ENCODE data around the gene SIGLEC11.
"Not testable (repeated sequence)": the region's sequence is repeated elsewhere in the genome, so short reads cannot be mapped to it uniquely, and the experiment has no call there.

Gene SIGLEC11

DNA sequence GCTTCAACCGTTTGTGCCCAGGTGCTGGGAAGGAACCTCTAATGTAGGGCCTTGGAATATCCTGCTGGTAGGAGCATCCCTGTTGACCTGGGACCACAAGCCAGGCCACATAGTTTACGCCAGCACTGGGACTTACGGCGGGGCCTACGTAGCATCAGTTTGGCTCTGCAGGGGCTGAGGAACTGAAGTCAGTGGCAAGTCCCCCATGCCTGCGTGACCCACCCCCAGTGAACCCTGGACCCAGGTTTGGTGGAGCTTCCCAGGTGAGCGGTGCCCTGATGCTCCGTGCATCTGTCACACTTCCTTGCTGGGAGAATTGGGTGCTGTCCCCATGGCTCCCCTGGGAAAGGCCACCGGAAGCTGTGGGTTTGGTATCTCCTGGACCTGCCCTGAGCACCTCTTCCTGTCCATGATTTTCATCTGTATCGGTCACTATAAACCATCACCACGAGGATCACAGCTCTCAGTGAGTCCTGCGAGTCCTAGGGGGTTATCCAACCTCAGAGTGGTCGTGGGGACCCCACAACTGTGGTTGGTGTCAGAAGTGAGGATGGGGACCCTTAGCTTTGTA lies 9.9 kb downstream of the SIGLEC11 start:
- DNase-seq (ENCODE audit: low read depth): no peak

DNA sequence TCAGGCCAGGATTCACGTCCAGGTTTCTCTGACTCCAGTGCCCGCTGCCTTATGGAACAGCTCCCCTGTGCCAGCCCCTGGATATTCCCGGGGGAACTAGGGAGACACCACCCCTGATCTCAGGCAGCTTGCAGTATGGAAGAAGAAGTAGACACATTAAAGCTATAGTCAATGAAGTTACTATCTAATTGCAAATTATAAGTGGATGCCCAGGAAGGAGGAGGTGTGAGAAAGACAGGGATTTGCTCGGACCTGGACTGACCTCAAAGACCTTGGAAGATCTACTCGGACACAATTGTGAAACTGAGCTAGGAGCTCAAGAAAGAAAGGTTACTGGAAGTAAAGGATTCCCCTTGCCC lies 10.4 kb downstream of the SIGLEC11 start:
- no peak for DNase-seq (ENCODE audit: low read depth)

DNA sequence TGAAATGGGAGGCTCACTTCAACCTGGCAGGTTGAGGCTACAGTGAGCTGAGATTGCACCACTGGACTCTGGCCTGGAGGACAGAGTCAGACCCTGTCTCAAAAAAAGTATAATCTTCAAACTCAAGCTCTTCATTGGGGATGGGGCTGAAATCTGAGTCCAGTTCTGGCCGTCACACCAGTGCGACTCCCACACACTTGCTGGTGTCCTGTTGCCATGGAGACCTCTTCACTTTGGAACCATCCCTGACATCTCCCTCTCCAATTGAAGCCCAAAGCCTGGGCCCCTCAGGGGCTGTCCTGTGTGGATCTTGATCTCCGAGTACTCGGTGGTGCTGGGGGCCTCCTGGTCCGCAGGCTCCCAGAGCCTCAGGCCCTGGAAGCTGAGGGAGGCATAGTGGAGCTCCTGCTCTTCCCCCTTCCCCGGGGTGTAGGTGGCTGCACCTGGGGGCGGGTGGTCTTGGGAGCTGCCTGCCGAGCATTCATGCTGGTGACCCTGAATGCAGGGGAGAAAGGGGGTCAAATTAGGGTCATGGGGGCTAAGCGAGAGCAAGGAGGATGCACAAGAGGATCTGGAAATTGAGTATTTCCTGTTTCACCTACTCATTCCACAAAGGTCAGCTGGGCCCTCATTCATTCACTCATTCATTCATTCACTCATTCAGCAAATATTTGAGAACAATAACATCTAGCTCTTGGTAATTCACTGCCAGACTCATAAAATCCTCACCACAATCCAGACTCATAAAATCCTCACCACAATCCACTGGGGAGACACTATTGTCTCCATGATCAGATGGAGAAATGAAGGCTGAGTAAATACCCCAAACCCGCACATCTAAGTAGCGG lies 11.0 kb downstream of the SIGLEC11 start:
- no peak for DNase-seq (ENCODE audit: low read depth)

DNA sequence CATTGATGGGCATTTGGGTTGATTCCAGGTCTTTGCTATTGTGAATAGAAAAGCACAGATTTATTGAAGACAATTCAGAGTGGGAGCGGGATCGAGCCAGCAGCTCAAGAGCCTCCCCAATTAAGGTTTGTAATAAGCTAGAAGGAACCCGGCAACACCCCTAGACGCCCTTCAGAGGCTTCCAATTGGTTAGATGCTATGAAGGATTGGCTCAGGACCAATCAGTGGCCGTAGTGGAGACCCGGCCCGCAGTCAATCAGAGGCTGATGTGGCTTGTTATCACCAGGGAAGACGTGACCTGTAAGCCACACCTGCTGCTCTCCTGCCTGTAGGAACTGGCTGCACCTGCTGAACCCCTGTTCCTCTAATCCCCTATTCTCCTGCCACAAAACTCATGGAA lies 14.6 kb downstream of the SIGLEC11 start:
- no peak for DNase-seq (ENCODE audit: low read depth)

DNA sequence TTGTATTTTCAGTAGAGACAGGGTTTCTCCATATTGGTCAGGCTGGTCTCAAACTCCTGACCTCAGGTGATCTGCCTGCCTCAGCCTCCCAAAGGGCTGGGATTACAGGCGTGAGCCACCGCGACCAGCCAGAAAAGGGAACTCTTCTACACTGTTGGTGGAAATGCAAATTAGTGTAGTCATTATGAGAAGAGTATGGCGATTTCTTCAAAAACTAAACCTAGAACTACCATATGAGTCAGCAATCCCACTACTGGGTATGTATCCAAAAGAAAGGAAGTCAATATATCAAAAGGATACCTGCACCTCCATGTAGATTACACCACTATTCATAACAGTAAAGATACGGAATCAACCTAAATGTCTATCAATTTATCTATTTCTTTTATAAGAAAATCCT lies 16.4 kb downstream of the SIGLEC11 start:
- DNase-seq (ENCODE audit: low read depth): not testable (repeated sequence)

DNA sequence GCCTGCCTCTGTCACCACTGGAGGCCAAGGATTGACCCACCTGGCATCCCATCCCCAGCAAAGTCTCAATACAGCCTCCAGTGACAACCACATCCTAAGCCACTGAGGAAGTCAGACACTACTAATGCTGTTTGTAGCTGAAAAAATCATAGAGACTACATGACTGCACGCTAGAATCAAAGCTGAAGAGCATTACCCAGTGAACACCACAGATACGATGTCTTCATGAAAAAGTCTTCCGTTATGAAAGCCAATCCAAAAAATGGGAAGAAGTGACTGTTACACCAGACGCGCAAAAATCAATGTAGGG lies 20.5 kb downstream of the SIGLEC11 start:
- DNase-seq (ENCODE audit: low read depth): no peak

DNA sequence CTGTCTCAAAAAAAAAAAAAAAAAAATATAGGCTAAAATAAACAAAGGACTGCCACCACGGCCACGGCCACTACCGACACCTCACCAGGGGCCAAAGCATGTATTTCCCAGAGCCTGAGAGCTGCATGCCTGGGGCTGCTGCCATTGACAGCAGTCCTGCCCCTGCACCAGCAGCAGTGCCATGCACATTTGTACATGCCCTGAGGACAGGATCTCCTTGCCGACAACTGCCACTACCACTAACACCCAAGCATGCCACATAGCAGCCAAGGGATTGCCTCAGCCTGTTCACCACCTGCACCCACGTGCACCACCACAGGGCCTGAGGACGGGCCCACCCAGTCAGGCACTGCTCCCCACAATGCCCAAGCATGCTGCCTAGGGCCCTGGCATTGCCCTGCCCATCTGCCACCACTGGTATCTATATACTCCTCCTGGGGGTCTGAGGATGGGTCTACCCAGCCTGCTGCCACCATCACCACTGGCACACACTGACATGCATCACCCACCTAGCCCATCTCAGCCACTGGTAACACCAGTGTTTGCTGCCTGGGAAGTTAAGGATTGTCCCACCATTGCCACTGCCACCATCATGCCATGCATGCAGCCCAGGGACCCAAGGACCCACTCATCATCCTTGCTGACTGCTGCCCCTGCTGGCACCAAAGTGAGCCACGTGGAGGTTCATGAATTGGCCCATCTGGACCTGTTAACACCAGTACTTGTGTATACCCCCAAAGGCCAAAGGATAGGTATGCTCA lies 21.1 kb downstream of the SIGLEC11 start:
- no peak for DNase-seq (ENCODE audit: low read depth)

DNA sequence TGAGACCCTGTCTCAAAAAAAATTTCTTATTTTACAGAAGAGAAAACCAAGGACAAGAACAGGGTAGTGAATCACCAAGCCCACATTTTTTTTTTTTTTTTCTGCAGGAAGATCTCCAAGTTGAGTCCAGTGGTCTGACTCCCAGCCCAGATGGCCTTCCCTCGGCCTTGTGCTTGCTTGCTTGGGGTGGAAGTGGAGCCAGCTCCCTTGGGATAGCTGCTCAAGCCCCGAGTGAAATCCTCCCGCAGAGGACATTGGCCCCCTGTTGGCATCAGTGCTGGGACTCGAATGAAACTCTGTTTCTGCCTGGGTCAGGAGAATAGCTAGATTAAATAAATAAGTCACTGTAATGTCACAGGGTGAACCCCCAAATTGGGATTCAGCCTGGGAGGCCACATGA lies 22.3 kb downstream of the SIGLEC11 start:
- DNase-seq (ENCODE audit: low read depth): no peak

DNA sequence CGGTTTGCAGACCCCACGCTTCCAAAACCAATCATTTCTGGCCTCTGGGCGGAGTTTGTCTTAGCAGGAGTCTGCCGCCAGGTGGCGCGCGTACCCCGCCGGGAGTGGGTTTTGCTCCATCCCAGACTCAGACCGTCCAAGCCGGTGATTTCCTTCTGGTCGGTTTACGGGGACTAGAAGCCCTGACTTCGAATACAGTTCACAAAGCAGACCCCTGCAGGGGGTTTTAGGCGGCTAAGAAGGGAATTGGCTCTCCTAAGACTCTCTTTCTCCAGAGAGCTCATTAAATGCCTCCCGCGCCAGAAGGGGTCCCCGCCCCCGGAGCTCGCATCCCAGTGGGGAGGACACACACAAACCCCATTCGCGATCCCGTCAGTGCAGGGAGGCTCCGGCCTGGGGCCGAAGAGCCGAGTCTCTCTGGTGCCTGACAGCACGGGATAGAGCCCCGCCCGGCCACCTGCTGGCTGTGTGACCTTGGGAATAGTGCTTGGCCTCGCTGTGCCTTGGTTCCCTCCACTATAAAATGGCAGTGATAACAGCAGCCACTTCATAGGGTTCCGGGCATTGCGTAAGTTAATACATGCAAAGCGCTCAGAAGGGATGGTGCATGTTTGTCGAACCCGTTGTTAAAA lies 23.1 kb downstream of the SIGLEC11 start:
- no peak for DNase-seq (ENCODE audit: low read depth)

DNA sequence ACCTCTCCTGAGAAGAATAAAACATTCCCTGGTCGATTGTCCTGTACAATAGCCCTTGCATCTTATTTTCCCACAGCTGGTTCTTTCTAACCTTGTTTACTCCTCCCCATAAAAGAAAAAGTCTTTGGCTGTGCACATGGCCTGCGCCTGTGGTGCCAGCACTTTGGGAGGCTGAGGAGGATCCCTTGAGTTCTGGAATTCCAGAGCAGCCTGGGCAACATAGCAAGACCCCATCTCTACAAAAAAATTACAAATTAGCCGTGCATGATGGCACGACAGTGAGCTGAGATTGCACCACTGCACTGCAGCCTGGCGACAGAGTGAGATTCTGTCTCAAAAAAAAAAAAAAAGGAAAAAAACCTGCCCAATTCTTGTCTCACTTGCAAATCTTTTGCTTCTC lies 24.4 kb downstream of the SIGLEC11 start:
- no peak for DNase-seq (ENCODE audit: low read depth)

DNA sequence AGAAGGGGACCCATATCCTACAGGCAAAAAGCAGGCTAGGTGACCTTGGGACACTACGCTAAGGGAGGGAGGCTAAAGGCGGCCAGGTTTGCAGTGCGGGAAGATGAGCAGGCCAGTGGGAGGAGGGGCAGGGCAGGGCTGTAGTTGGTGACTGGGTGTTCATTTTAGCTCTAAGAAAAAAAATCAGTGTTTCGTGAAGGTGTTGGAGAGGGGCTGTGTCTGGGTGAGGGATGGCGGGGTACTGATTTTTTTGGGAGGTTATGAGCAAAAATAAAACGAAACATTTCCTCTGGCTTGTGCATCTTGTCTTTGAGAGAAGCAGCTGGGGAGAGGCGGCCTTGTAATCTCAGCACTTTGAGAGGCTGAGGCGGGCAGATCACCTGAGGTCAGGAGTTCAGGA lies 27.3 kb downstream of the SIGLEC11 start:
- DNase-seq (ENCODE audit: low read depth): no peak

DNA sequence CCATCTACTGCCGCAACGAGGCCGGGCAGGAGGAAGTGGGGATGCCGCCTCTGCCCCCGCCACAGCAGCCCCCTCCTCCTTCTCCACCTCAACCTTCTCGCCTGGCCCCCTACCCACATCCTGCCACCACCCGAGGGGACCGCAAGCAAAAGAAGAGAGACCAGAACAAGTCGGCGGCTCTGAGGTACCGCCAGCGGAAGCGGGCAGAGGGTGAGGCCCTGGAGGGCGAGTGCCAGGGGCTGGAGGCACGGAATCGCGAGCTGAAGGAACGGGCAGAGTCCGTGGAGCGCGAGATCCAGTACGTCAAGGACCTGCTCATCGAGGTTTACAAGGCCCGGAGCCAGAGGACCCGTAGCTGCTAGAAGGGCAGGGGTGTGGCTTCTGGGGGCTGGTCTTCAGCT lies 28.2 kb downstream of the SIGLEC11 start:
- no peak for DNase-seq (ENCODE audit: low read depth)

DNA sequence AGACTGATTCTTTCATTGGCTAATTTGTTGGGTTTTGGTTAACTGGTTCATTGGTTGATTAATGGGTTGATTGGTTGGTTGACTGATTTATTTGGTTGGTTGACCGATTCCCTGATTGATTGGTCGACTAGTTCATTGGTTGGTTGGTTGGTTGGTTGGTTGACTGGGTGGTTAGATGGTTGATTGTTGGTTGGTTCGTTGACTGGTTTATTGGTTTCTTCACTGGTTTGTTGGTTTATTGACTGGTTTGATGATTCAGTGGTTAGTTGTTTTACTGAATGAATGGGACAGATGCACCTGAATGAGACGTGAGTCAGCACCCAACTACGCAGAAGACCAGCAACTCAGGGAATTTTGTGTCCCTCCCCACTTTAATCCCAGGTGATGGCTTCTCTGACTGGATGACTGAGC lies 28.9 kb downstream of the SIGLEC11 start:
- DNase-seq (ENCODE audit: low read depth): no peak

DNA sequence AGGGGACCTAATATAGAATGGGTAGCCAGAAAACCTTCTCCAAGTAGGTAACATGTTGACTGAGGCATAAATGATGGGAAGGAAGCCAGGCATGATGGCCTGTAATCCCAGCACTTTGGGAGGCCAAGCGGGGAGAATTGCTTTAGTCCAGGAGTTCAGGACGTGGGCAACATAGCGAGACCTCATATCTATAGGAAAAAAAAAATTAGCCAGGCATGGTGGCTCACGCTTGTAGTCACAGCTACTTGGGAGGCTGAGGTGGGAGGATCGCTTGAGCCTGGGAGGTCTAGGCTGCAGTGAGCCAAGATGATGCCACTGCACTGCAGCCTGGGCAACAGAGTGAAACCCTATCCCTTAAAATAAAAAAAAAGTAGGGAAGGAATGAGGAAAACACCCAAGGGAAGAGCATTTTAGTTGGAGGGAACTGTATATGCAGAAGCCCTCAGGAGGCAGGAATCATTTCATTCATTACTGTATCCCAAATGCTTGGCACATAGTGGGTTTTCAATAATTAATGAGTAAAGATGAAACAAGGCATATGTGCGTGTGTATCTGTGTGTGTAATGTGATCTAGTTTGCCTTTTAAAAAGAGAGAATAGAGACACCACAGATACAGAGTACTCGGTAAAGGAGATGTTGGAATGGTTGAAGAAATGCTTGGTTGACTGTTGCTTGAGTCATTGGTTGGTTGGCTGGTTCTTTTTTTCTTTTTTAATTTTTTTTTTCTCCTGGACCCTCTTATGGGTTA lies 29.5 kb downstream of the SIGLEC11 start:
- DNase-seq (ENCODE audit: low read depth): no peak

DNA sequence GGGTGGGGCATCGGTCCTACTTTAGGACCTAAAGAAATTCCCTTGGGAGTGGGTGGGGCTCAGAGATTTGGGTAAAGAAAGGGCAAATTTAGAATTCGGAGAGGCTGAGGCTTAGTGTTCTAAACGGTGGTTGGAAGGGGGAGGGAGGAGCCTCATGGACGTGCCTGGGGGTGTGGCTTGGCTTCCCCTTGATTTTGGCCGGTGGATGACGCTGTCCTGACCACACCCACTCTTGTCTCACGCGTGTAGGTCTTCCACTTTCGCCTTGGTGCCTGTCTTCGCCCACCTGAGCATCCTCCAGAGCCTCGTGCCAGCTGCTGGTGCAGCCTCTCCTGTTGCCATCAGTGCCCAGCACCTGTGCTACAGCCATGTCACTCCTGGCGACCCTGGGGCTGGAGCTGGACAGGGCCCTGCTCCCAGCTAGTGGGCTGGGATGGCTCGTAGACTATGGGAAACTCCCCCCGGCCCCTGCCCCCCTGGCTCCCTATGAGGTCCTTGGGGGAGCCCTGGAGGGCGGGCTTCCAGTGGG lies 30.4 kb downstream of the SIGLEC11 start:
- DNase-seq (ENCODE audit: low read depth): no peak

DNA sequence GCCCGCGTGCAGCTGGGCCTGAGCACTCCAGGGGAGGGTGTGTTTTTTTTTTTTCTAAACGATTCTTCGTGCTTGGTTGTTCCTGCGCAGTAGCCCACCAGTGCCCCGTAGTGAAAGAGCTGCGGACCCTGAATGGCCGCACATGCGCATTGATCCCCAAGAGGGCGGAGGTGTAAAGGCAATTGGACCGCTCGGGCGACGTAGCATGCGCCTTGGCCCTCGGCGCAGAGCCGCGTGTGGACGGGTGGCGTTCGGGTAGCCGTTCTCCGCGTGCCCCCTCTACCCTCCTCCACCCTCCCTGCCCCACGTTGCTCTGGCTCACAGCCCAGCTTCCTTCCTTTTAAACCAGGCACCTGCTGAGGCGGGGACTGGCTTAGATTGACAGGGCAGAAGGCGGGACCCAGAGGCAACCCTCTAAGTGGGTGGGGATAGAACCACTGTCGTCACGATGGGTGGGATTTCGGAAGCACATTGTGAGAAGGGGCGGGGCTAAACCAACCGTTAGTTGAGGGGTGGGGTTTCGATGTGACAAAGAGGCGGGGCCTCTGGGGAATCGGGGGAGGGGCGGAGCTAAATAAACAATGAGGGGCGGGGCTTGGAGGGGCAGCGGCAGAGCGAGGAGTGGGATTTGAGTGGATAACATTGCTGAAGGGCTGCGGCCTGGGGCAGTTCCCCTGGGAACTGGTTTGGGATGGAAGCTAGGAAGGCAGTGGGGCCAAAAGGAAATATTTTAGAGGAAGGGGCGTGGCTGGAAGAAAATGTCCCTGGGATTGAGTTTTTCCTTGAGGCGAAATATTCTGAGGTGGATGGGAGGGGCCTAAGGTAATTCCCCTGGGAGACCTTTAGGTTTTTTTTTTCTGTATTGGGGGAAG lies 31.1 kb downstream of the SIGLEC11 start:
- peak; percentile 94 for DNase-seq (ENCODE audit: low read depth)

DNA sequence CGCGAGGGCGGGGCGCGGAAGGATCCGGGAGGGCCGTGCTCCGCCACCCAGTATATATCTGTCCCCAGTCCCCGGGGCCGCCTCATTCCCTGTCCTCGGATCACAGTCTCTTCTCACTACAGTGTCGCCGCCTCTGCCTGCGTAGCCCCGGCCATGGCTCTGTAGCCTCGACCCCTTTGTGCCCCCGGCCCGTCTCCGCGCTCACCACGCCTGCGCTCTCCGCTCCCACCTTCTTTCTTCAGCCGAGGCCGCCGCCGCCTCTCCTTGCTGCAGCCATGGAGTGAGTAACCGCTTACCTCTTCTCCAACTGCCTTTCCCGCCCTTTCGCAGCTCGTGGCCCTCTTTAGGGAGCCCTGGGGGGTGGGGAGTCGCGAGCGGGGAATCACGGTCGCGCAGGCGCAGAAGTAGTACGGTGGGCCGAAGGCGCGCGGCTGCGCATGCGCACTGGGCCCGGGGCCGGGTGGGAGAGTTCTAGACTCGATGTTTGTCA lies 31.8 kb downstream of the SIGLEC11 start, which contains the start of the genes ATF5 and NUP62:
ATF5 (plus strand) TSS at position 85 of the 490 bp plus-strand sequence. CDS start 1,646 bp downstream, outside the sequence.
NUP62 (minus strand) TSS at position 384 of the 490 bp plus-strand sequence. CDS start 19,697 bp downstream, outside the sequence.
- no peak for DNase-seq (ENCODE audit: low read depth)

DNA sequence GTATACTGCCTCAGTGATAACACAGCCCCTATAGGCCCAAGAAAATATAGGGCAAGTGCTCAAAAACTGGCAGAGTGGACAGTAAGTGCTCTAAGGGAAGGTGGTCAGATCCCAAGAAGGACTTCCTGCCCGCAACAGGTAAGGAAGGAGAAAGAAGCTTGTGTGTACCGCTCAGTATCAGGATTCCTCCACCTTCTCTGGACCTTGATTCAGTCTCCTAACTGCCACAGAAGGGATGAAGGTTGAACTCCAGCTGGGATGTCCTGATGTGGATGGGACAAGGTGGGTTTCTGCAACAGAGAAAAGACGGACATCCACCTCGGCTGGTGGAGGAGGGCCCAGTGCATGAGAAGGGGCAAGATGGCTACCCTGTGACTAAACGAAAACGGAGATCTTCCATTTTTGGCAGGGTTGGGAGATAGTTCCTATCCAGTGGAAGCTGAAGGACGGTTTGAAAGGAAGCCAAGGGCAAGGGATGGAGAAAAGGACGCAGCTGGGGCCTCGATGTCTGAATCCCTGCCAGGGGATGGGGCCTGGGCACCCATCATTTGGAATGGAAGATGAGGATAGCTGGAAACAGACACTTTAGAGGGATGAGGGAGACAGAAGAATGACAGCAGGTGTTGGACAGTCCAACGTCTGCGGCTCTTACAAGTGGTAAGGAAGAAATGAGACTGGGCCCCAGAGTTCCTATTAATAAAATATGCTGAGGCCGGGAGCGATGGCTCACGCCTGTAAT lies 33.3 kb downstream of the SIGLEC11 start:
- no peak for DNase-seq (ENCODE audit: low read depth)

DNA sequence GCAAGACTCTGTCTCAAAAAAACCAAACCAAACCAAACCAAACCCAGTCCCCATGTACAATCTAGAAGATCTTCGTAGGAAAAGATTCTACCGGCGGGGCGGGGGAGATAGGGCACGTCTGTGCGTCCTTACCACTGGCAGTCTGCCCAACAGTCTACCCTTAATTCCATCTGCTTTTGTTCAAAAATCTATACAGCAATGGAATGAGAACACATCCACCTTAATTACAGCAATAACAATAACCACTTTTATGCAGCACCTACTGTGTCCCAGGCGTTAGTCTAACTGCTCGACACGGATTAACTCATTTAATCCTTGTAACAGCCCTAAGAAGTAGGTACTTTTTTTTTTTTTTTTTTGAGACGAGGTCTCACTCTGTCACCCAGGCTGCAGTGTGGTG lies 34.5 kb downstream of the SIGLEC11 start:
- DNase-seq (ENCODE audit: low read depth): no peak

DNA sequence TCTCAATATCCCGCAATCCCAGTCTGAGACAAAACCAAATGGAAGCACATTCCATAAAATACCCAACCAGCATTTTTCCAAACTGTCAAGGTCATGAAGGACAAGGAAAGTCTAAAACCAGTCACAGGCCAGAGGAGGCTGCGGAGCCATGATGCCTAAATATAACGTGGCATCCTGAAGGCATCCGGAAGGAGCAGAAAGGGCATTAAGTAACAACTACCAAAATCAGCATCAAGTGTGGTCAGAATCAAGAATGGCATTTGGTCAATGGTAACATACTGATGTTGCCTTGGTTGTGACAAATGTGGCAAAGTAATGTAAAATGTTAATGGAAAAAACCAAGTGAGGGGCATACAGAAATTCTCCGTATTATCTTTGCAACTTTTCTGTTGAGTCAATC lies 35.5 kb downstream of the SIGLEC11 start:
- no peak for DNase-seq (ENCODE audit: low read depth)
